Esophagus (tissue), 2 donors: Measurements from ENCODE around the gene GOSR1. TPM values are rescaled to one million over a fixed set of nuclear protein-coding genes. Genes with fewer than 3 reads are reported as not detected.

Source experiments
- H3K27ac ChIP-seq, 2 donors: one replicate each; pipeline ENCODE4 v1.5.1; 2013; ENCODE audit warnings: low read depth in 2 of 2, mild to moderate bottlenecking in 2 of 2, inconsistent platforms in 1 of 2, low read length in 1 of 2, moderate library complexity in 1 of 2
- H3K27me3 ChIP-seq, 2 donors: one replicate each; pipeline ENCODE4 v1.6.1; 2013; ENCODE audit warnings: low read length in 2 of 2, control low read depth in 1 of 2, mild to moderate bottlenecking in 1 of 2; ENCODE audit not compliant: insufficient read depth in 2 of 2, control insufficient read depth in 1 of 2
- H3K36me3 ChIP-seq, 2 donors: one replicate each; pipeline ENCODE4 v1.6.1; 2013; ENCODE audit warnings: low read length in 1 of 2; ENCODE audit not compliant: control insufficient read depth in 2 of 2, insufficient read depth in 2 of 2
- H3K4me1 ChIP-seq, 2 donors: one replicate each; pipeline ENCODE4 v1.6.1; 2013; ENCODE audit warnings: low read length in 1 of 2; ENCODE audit not compliant: control insufficient read depth in 2 of 2, insufficient read depth in 2 of 2
- H3K4me3 ChIP-seq, 2 donors: one replicate each; pipeline ENCODE4 v1.5.1; 2013; ENCODE audit warnings: low read length in 2 of 2, mild to moderate bottlenecking in 2 of 2, low read depth in 1 of 2, moderate library complexity in 1 of 2
- H3K9me3 ChIP-seq, 2 donors: one replicate each; pipeline ENCODE4 v1.6.1; 2013; ENCODE audit warnings: mild to moderate bottlenecking in 2 of 2, low read depth in 1 of 2, low read length in 1 of 2, moderate library complexity in 1 of 2; ENCODE audit not compliant: control insufficient read depth in 2 of 2, insufficient read depth in 1 of 2
- WGBS, 2 donors: extraction: QIAGEN DNeasy Blood & Tissue Kit; methylation state at CpG; one replicate each; pipeline ENCODE4 v1.1.7; 2013; 5-methylcytosine and 5-hydroxymethylcytosine counted together
- polyA plus RNA-seq, 2 donors: library from polyadenylated mRNA; stranded (reverse); fragments of 200-250 nt; gene quantifications; one replicate each; pipeline ENCODE4 v1.2.3, GENCODE V29; 2013
- donor health status: healthy with polysubstance abuse.
- donor health status: Bipolar disorder and iron deficiency.

Gene GOSR1
- polyA plus RNA-seq, 2 donors, result 9.8 to 14.5 TPM

GRCh38 chr17:30493780-30494179 is 16.6 kb downstream of the GOSR1 start:
- no peaks in the 10 kb centered on the region for H3K4me1 ChIP-seq
- WGBS, 2 donors, result 40 to 55% methylated on average over 2 of the region's 2 CpGs
- peaks cover 8 to 15% of the 10 kb centered on the region in 2 donors for H3K36me3 ChIP-seq
- H3K27me3 ChIP-seq, result no peaks in the 10 kb centered on the region
- no peaks in the 10 kb centered on the region for H3K9me3 ChIP-seq
- H3K4me3 ChIP-seq, result no peak overlapping the region
- H3K27ac ChIP-seq, result no peak overlapping the region

- no peaks in the 10 kb centered on the region for H3K9me3 ChIP-seq
- no peak overlapping the region for H3K27ac ChIP-seq
- no peak overlapping the region for H3K4me3 ChIP-seq
- H3K4me1 ChIP-seq, result no peaks in the 10 kb centered on the region
- peaks cover 8 to 15% of the 10 kb centered on the region in 2 donors for H3K36me3 ChIP-seq
- H3K27me3 ChIP-seq, result no peaks in the 10 kb centered on the region
Measured at GRCh38 chr17:30495586-30495985, 18.4 kb downstream of the GOSR1 start.

- H3K9me3 ChIP-seq, result no peaks in the 10 kb centered on the region
- no peak overlapping the region for H3K27ac ChIP-seq
- 76 to 86% methylated on average over 4 of the region's 4 CpGs for WGBS, 2 donors
- no peaks in the 10 kb centered on the region for H3K4me1 ChIP-seq
- H3K27me3 ChIP-seq, result no peaks in the 10 kb centered on the region
- H3K36me3 ChIP-seq, result no peaks in the 10 kb centered on the region
- H3K4me3 ChIP-seq, result no peak overlapping the region
Measured at GRCh38 chr17:30503558-30503957, 26.4 kb downstream of the GOSR1 start.

GRCh38 chr17:30505868-30506417 is 28.7 kb downstream of the GOSR1 start:
- H3K4me3 ChIP-seq, result no peak overlapping the region
- H3K9me3 ChIP-seq, result no peaks in the 10 kb centered on the region
- H3K27ac ChIP-seq, result no peak overlapping the region
- no peaks in the 10 kb centered on the region for H3K36me3 ChIP-seq
- no peaks in the 10 kb centered on the region for H3K27me3 ChIP-seq
- H3K4me1 ChIP-seq, result no peaks in the 10 kb centered on the region
- WGBS, 2 donors, result 91 to 93% methylated on average over 6 of the region's 6 CpGs

- 91 to 92% methylated on average over 1 of the region's 1 CpG for WGBS, 2 donors
- Histone ChIP-seq H3K27me3 (no peaks in the 10 kb centered on the region), H3K9me3 (no peaks in the 10 kb centered on the region), H3K4me1 (no peaks in the 10 kb centered on the region), H3K36me3 (no peaks in the 10 kb centered on the region), H3K27ac (no peak overlapping the region), H3K4me3 (no peak overlapping the region)
Measured at GRCh38 chr17:30506481-30506880, 29.3 kb downstream of the GOSR1 start.

GRCh38 chr17:30513346-30513745 is 36.1 kb downstream of the GOSR1 start:
- H3K4me3 ChIP-seq, result no peak overlapping the region
- no peak overlapping the region for H3K27ac ChIP-seq
- H3K4me1 ChIP-seq, result no peaks in the 10 kb centered on the region
- H3K27me3 ChIP-seq, result no peaks in the 10 kb centered on the region
- peaks cover 5 to 9% of the 10 kb centered on the region in 2 donors for H3K36me3 ChIP-seq
- WGBS, 2 donors, result 98 to 100% methylated on average over 1 of the region's 1 CpG
- no peaks in the 10 kb centered on the region for H3K9me3 ChIP-seq

GRCh38 chr17:30514895-30515596 is 37.8 kb downstream of the GOSR1 start:
- no peaks in the 10 kb centered on the region for H3K27me3 ChIP-seq
- H3K4me3 ChIP-seq, result no peak overlapping the region
- H3K9me3 ChIP-seq, result no peaks in the 10 kb centered on the region
- H3K27ac ChIP-seq, result no peak overlapping the region
- H3K4me1 ChIP-seq, result no peaks in the 10 kb centered on the region
- WGBS, 2 donors, result 95 to 97% methylated on average over 3 of the region's 3 CpGs
- peaks cover 5 to 11% of the 10 kb centered on the region in 2 donors for H3K36me3 ChIP-seq

- 50 to 56% methylated on average over 1 of the region's 1 CpG for WGBS, 2 donors
- peaks cover 5 to 13% of the 10 kb centered on the region in 2 donors for H3K36me3 ChIP-seq
Measured at GRCh38 chr17:30517786-30518185, 40.6 kb downstream of the GOSR1 start.

GRCh38 chr17:30519166-30519565 is 42.0 kb downstream of the GOSR1 start:
- no peaks in the 10 kb centered on the region for H3K27me3 ChIP-seq
- WGBS, 2 donors, result 65 to 68% methylated on average over 5 of the region's 5 CpGs
- no peak overlapping the region for H3K4me3 ChIP-seq
- H3K4me1 ChIP-seq, result no peaks in the 10 kb centered on the region
- peaks cover 0 to 10% of the 10 kb centered on the region in 2 donors for H3K36me3 ChIP-seq
- H3K27ac ChIP-seq, result no peak overlapping the region
- H3K9me3 ChIP-seq, result no peaks in the 10 kb centered on the region

More at GRCh38 chr17:30517786-30518185, 40.6 kb downstream of the GOSR1 start:
- H3K4me1 ChIP-seq, result no peaks in the 10 kb centered on the region
- no peaks in the 10 kb centered on the region for H3K27me3 ChIP-seq
- H3K4me3 ChIP-seq, result no peak overlapping the region
- no peak overlapping the region for H3K27ac ChIP-seq
- H3K9me3 ChIP-seq, result no peaks in the 10 kb centered on the region

- no peaks in the 10 kb centered on the region for H3K27me3 ChIP-seq
- H3K36me3 ChIP-seq, result peaks cover 0 to 10% of the 10 kb centered on the region in 2 donors
- no peak overlapping the region for H3K27ac ChIP-seq
- 58 to 66% methylated on average over 3 of the region's 3 CpGs for WGBS, 2 donors
- no peak overlapping the region for H3K4me3 ChIP-seq
- H3K4me1 ChIP-seq, result no peaks in the 10 kb centered on the region
- H3K9me3 ChIP-seq, result no peaks in the 10 kb centered on the region
Measured at GRCh38 chr17:30519707-30520106, 42.5 kb downstream of the GOSR1 start.
